ENCODE measurements around the gene NFKB1.
A peak's percentile ranks its signal among the peaks of the same experiment; 100 is the strongest.

Gene NFKB1

GRCh38 chr4:102530986-102531385, 29.8 kb downstream of the NFKB1 start:
- DNase-seq (ENCODE audit: low spot score): no peak

- no peak for DNase-seq (ENCODE audit: low spot score)
Observed at GRCh38 chr4:102531462-102531861, 30.3 kb downstream of the NFKB1 start.

- DNase-seq (ENCODE audit: low spot score): no peak
Observed at GRCh38 chr4:102533348-102533747, 32.2 kb downstream of the NFKB1 start.

DNA sequence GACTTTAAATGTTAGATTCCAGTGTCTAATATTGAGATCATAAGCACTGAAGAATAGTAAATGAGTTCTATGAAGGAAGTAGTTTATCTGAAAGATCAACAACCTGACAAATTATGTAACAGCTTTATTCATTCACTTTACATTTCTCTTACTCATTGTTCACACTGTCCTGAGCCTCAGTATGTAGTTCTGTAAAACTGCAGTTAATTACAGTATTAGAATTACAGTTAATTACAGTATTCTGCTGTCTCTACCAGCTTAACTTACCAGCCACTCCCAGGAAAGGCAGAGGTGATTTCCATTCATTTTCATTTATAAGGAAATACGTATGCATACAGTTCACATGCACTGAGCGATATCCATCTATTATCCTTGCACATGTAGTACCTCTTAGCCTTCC, 32.7 kb downstream of the NFKB1 start:
- no peak for DNase-seq (ENCODE audit: low spot score)

DNA sequence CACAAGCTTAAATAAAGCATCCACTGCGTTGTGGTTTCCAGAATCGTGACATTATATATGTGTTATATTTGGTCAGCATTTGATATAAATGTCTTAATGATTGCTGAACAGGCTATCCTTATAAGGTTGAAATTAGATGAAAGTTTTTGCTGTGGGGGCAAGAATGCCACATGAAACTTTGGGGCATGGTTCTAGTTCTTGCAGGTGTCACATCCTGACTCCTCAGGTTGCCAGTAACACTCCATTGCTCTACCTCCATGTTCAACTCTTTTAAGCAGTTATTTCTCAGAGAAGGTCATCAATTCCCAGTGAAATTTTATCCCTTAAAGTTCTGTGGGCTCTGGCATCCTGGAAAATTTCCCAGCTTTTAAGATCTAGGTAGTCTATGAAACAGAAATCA, 33.7 kb downstream of the NFKB1 start:
- DNase-seq (ENCODE audit: low spot score): no peak

DNA sequence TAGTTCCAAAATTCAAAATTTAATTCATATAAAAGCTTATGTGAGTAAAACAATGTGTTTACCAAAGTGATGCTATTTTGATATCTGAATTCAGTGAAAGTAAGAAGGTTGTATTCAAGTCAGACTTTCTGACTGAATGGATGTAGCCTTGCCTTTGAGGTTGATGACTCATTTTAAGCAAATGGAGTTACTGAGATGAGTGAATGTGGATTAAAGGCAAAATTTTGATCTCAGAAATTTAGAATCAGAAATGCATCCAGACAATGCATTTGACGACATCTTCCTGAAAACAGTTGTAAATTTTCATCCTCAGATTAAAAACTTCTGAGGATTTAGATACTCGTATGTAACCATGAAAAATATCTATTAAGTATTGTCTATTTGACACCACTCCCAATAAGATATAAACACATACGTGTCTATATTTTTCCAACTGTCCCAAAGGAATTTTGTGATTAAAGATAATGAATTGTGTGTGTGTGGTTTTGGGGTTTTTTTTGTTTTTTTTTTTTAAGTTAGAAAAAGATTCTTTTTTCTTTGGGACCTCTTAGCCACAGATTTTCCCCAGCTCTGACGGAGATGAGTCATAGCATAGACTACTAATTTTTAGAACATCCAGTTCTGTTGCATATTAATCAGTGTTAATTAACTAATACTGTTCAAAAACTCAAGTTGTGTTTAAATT, 34.4 kb downstream of the NFKB1 start:
- peak; percentile 59 for DNase-seq (ENCODE audit: low spot score)

DNA sequence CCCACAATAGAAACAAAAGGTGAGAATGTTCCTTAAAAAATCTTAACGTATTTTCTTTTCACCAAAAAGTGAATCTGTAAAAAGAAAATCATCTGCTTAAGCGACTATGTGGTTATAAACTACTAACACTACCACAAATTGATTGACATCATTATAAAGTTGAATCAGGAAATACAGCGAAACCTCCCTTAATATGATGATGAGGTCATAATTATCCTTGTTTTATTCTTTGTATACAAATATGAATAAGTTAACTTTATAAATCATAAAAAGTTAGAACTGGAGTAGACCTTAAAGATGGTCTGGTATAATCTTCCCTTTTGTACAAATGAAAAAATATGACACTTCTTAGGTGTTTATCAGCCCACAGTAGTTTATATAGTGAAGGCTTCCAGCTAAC, 35.6 kb downstream of the NFKB1 start:
- no peak for DNase-seq (ENCODE audit: low spot score)

- no peak for DNase-seq (ENCODE audit: low spot score)
Observed at GRCh38 chr4:102537269-102537668, 36.1 kb downstream of the NFKB1 start.

- DNase-seq (ENCODE audit: low spot score): no peak
Observed at GRCh38 chr4:102541697-102542096, 40.5 kb downstream of the NFKB1 start.

DNA sequence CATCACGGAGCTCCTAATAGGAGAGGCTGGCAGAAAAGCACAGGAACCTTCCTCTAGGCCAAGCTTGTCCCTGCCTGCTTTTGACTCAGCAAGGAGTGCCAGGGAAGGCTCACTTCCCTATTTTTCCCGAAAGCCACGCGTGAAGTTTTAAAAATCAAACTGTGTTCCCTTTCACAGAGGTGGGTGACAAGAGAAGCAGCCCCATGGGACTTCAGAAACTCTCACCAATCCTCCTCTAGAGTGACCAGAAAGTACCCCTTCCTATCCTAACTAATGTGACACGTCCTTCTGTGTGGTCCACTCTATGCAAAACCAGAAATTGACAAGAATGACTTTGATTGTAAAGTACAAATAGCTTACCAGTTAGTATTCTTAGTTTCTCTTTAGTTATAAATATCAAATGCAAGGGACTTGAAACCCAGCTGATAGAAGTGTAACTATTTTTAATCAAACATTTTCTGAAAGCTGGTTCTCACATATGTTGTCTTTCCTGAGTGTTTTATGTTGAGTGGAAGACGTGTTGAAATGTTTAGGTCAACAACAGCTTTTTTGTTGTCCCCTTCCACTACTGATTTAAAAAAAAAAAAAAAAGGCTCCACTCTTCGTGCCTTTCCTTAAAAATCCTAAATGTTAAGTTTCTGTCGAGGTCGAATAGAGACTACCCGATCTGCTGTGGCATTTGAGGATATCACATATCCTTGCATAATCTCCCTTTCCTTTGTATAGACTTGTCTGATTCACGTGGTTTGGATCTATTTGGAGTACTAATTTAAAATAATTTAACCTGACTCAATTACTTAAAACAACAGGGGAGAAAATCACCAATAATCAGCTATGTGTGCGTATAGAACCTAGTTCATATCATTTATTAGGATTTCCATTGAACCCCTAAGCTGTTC, 42.1 kb downstream of the NFKB1 start:
- no peak for DNase-seq (ENCODE audit: low spot score)

GRCh38 chr4:102546635-102547034, 45.5 kb downstream of the NFKB1 start:
- no peak for DNase-seq (ENCODE audit: low spot score)

GRCh38 chr4:102547973-102548372, 46.8 kb downstream of the NFKB1 start:
- DNase-seq (ENCODE audit: low spot score): no peak

DNA sequence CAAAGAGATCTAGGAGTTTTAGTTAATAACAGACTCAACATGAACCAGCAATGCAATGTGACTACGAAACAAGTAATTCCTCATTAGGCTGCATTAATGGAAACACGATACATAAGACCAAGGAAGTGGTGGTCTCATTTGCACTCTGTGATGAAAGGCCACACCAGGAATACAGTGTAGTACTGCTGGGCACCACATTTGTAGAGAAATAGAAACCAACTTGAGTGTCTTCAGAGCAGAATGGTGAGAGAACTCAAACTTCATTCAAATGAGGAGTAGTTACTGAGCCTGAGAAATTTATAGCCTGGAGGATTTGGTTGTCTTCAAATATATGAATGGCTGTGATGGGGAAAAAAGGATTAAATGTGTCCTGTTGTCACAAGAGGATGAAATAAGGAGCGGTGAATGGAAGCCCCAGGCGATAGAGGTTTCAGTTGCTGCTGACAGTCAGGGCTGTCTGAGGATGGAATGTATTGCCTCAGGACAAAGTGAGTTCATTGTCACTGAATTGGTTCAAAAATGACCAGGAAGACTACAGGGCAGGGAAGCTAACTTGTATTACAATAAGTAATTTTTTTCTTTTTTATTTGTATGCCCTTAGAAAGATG, 50.9 kb downstream of the NFKB1 start:
- no peak for DNase-seq (ENCODE audit: low spot score)

DNA sequence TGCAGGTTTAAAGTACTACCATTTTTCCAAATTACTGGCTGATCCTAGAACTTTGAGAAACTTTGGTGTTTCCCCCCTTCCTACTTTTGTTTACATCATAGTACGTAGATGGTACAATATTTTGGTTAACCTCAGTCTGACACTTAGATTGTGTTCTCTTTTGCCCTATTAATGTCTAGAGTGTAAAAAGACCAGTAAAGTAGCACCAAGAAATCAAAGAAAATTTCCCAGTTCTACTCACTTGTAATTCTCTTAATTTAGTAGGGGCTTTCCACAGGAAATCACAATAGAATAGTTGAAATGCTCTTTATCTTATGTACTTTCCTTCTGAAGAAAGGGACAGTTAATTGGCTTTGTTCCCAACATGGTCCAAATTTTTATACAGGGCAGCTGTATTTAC, 51.6 kb downstream of the NFKB1 start:
- DNase-seq (ENCODE audit: low spot score): no peak

DNA sequence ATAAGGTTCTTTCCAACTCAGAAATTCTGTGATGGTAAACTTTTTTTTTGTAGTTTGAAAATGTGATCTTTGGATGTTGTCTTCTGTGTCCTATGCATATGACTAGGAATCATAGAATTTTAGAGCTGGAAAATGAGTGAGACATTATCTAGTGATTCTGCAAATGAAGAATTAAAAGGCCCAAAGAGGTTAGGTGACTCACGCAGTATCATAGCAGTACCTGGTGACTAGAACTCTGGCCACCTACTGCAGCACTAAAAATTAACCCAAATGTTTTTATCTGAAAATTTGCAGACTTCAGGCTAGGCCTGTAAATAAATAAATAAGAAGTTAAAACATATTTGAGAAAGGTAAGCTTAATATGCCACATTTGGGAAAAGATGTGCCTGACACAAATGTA, 52.8 kb downstream of the NFKB1 start:
- peak; percentile 68 for DNase-seq (ENCODE audit: low spot score)

GRCh38 chr4:102554482-102554881, 53.3 kb downstream of the NFKB1 start:
- DNase-seq (ENCODE audit: low spot score): peak; percentile 77

DNA sequence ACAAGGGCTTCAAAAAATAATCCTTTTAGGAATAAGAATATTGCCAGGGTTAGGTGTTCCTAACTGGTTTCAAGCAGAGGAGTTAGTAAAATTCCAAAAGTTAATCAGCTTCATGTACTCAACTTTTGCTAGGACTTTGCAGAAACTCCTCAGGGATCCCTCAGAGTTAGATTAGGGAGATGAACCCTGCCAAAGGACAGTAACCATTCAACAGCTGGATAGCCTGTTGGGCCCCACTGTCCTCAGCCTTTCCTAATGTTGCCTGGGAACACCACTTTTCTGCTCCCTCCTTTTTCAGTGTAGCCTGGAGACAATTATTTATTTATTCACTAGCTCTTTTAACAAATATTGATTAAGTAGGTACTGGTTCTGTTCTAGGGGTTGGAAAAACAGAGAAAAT, 53.8 kb downstream of the NFKB1 start:
- DNase-seq (ENCODE audit: low spot score): no peak

GRCh38 chr4:102557636-102558035, 56.5 kb downstream of the NFKB1 start:
- no peak for DNase-seq (ENCODE audit: low spot score)

GRCh38 chr4:102560115-102560514, 59.0 kb downstream of the NFKB1 start:
- DNase-seq (ENCODE audit: low spot score): no peak

GRCh38 chr4:102560571-102561341, 59.6 kb downstream of the NFKB1 start:
- DNase-seq (ENCODE audit: low spot score): no peak

DNA sequence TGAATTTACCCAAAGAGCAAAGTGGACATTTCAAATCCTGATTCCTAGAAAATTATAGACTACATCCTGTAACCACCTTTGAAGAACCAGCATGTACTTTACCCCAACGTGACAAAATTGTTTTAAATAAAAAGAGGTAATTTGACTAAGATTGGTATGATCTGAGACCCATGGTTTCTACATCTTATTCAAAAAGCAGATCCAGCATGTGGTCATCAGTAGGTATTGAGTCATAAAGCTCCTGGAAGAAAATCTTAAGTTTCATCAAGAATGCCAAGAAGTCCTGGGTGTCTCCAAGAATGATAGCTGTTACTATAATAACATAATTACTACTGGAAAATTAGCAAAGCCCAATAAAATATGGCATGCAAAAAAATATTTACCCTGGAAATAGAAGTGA, 61.8 kb downstream of the NFKB1 start:
- DNase-seq (ENCODE audit: low spot score): peak; percentile 37

GRCh38 chr4:102564399-102565059, 63.4 kb downstream of the NFKB1 start:
- DNase-seq (ENCODE audit: low spot score): peak; percentile 91

Measured in kidney tubule cell (primary cell).